Measurements from ENCODE around the gene HOXA3. TPM values are rescaled to one million over a fixed set of nuclear protein-coding genes. Genes with fewer than 3 reads are reported as not detected.
A peak's percentile ranks its signal among the peaks of the same experiment; 100 is the strongest.

Gene HOXA3
- total and polyA plus RNA-seq, 2 donors (not counting 1 experiment from before 2014, with no cell fraction given), result 0.68 to 1.5 TPM

GRCh38 chr7:27173956-27174873 lies 21.8 kb upstream of the HOXA3 start, which contains the start of gene HOXA10:
Gene HOXA10, minus strand, starts transcription at chr7:27174320. Its CDS starts 14 bp downstream, at chr7:27174306.
- TF ChIP-seq CTCF (conservative IDR thresholded peaks at IDR 0.05 in 1 of 2, IDR thresholded peaks at IDR 0.05 in 1 of 2; ENCODE audit: low read depth in 1 of 2, low read length in 2 of 2) (no peak), EZH2 (IDR thresholded peaks at IDR 0.05; ENCODE audit: low read length, missing control alignments) (peak; percentile 80)
- Histone ChIP-seq H3K4me1 (ENCODE audit: control insufficient read depth, extremely low read depth, insufficient read depth, low read length) (no peaks in the 10 kb centered on the region), H3K27me3 (ENCODE audit: control insufficient read depth, insufficient read depth, low read length) (peaks cover 68% of the 10 kb centered on the region), H3K27ac (ENCODE audit: insufficient read depth, low read length) (no peak within 1 kb of the TSS), H3K4me3 (replicated peaks in 1 of 4; ENCODE audit: control extremely low read depth in 1 of 4, insufficient read depth in 1 of 4, low read depth in 3 of 4, low read length in 4 of 4) (peak within 1 kb of the TSS in 3 of 4 experiments; percentile 10 to 48 (median 24)), H4K20me1 (ENCODE audit: control insufficient read depth, extremely low read depth, insufficient read depth, low read length) (no peaks in the 10 kb centered on the region), H3K9ac (ENCODE audit: insufficient read depth, low read length) (peak within 1 kb of the TSS; percentile 30), H3K79me2 (ENCODE audit: control insufficient read depth, insufficient read depth, low read length) (no peaks in the 10 kb centered on the region), H2AFZ (ENCODE audit: low read length) (no peak within 1 kb of the TSS), H3K4me2 (ENCODE audit: extremely low read depth, insufficient read depth, low read length) (peak within 1 kb of the TSS; percentile 51), H3K36me3 (ENCODE audit: control insufficient read depth, insufficient read depth, low read length) (no peaks in the 10 kb centered on the region), H3K9me3 (ENCODE audit: control insufficient read depth, insufficient read depth, low read depth, low read length) (no peaks in the 10 kb centered on the region)
- DNase-seq (ENCODE audit: low read depth in 2 of 2), result no peak

- no peaks in the 10 kb centered on the region for H4K20me1 ChIP-seq (ENCODE audit: control insufficient read depth, extremely low read depth, insufficient read depth, low read length)
- peak overlapping the region; percentile 30 for H3K9ac ChIP-seq (ENCODE audit: insufficient read depth, low read length)
- H3K9me3 ChIP-seq (ENCODE audit: control insufficient read depth, insufficient read depth, low read depth, low read length), result no peaks in the 10 kb centered on the region
- H2AFZ ChIP-seq (ENCODE audit: low read length), result no peak overlapping the region
- no peak overlapping the region for H3K27ac ChIP-seq (ENCODE audit: insufficient read depth, low read length)
- DNase-seq (ENCODE audit: low read depth in 2 of 2), result no peak
- TF ChIP-seq CTCF (conservative IDR thresholded peaks at IDR 0.05 in 1 of 2, IDR thresholded peaks at IDR 0.05 in 1 of 2; ENCODE audit: low read depth in 1 of 2, low read length in 2 of 2), result no peak
- TF ChIP-seq EZH2 (IDR thresholded peaks at IDR 0.05; ENCODE audit: low read length, missing control alignments), result no peak
- peak overlapping the region in 2 of 4 experiments; percentile 10 to 48 for H3K4me3 ChIP-seq (replicated peaks in 1 of 4; ENCODE audit: control extremely low read depth in 1 of 4, insufficient read depth in 1 of 4, low read depth in 3 of 4, low read length in 4 of 4)
- H3K4me2 ChIP-seq (ENCODE audit: extremely low read depth, insufficient read depth, low read length), result peak overlapping the region; percentile 51
- H3K79me2 ChIP-seq (ENCODE audit: control insufficient read depth, insufficient read depth, low read length), result no peaks in the 10 kb centered on the region
- peaks cover 71% of the 10 kb centered on the region for H3K27me3 ChIP-seq (ENCODE audit: control insufficient read depth, insufficient read depth, low read length)
- H3K4me1 ChIP-seq (ENCODE audit: control insufficient read depth, extremely low read depth, insufficient read depth, low read length), result no peaks in the 10 kb centered on the region
- H3K36me3 ChIP-seq (ENCODE audit: control insufficient read depth, insufficient read depth, low read length), result no peaks in the 10 kb centered on the region
These were observed 21.1 kb upstream of the HOXA3 start for GRCh38 chr7:27173511-27173955.

- Histone ChIP-seq H3K36me3 (ENCODE audit: control insufficient read depth, insufficient read depth, low read length) (no peaks in the 10 kb centered on the region), H3K9ac (ENCODE audit: insufficient read depth, low read length) (no peak overlapping the region), H3K4me2 (ENCODE audit: extremely low read depth, insufficient read depth, low read length) (peak overlapping the region; percentile 51), H3K79me2 (ENCODE audit: control insufficient read depth, insufficient read depth, low read length) (no peaks in the 10 kb centered on the region), H3K27ac (ENCODE audit: insufficient read depth, low read length) (no peak overlapping the region), H3K4me1 (ENCODE audit: control insufficient read depth, extremely low read depth, insufficient read depth, low read length) (no peaks in the 10 kb centered on the region), H2AFZ (ENCODE audit: low read length) (no peak overlapping the region), H3K27me3 (ENCODE audit: control insufficient read depth, insufficient read depth, low read length) (peaks cover 74% of the 10 kb centered on the region), H3K4me3 (replicated peaks in 1 of 4; ENCODE audit: control extremely low read depth in 1 of 4, insufficient read depth in 1 of 4, low read depth in 3 of 4, low read length in 4 of 4) (peak overlapping the region in 3 of 4 experiments; percentile 10 to 48 (median 24)), H3K9me3 (ENCODE audit: control insufficient read depth, insufficient read depth, low read depth, low read length) (no peaks in the 10 kb centered on the region), H4K20me1 (ENCODE audit: control insufficient read depth, extremely low read depth, insufficient read depth, low read length) (no peaks in the 10 kb centered on the region)
- DNase-seq (ENCODE audit: low read depth in 2 of 2), result no peak
- TF ChIP-seq CTCF (conservative IDR thresholded peaks at IDR 0.05 in 1 of 2, IDR thresholded peaks at IDR 0.05 in 1 of 2; ENCODE audit: low read depth in 1 of 2, low read length in 2 of 2) (no peak), EZH2 (IDR thresholded peaks at IDR 0.05; ENCODE audit: low read length, missing control alignments) (no peak)
These were observed 20.6 kb upstream of the HOXA3 start for GRCh38 chr7:27172823-27173510.

Measured in fibroblast of lung (primary cell).